ENCODE measurements around the gene PTK6.
"Not testable (repeated sequence)": the region's sequence is repeated elsewhere in the genome, so short reads cannot be mapped to it uniquely, and the experiment has no call there.

PTK6 gene

GRCh38 chr20:63491078-63491477, 46.1 kb downstream of the PTK6 start:
- no peak for DNase-seq

DNA sequence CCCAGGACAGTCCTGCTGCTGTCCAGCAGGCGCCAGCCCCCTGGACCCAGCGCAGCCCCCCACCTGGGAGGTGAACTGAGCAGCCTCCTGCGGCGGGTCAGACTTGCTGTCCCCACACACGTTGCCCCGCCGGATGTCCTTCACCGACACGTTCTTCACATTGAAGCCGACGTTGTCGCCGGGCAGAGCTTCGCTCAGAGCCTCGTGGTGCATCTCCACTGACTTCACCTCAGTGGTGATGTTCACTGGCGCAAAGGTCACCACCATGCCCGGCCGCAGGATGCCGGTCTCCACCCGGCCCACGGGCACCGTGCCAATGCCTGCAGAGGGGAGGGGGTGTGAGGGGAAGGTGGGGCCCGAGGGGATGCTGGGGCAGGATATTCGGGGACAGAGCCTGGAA, 46.8 kb downstream of the PTK6 start:
- no peak for DNase-seq

- no peak for DNase-seq
Observed at GRCh38 chr20:63488315-63489251, 48.6 kb downstream of the PTK6 start.

GRCh38 chr20:63487781-63488241, 49.4 kb downstream of the PTK6 start:
- no peak for DNase-seq

GRCh38 chr20:63487116-63487764, 49.9 kb downstream of the PTK6 start:
- no peak for DNase-seq

- DNase-seq, result no peak
Observed at GRCh38 chr20:63486300-63486855, 50.8 kb downstream of the PTK6 start.

DNA sequence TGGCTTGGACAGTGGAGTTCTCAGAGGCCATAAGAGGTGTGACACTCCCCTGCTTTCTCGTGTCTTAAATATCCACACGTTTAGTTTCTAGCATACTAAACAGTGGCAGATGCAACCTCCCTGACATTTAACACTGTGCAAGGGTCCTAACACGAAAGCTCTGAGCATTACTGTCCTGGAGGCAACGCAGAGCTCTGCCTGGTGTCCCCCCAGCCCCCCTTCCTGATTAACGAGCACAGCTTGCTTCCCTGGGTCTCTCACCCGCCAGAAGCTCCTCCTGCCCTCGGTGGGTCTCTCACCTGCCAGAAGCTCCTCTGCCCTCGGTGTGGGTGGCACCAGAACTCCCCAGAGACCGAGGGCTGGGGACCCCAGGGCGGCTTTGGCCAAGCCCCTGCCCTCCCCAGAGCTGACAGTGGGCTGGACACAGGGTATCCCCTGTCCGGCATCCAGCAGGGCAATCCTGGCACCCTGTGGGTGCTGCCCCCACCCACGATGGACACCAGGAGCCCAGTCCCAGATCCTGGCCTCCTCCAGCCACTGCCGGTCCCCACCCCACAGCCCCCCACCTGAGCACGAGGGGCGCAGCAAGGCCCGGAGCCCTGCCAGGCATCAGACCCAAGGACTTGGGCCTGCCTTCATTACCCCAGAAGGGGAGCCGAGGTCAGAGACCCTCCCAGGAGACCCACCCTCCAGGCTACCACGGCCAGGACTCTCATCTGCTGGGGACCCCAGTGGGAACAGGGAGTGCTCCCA, 52.3 kb downstream of the PTK6 start:
- no peak for DNase-seq

GRCh38 chr20:63484236-63484635, 52.9 kb downstream of the PTK6 start:
- DNase-seq, result no peak

GRCh38 chr20:63483834-63484233, 53.3 kb downstream of the PTK6 start:
- no peak for DNase-seq

- no peak for DNase-seq
Observed at GRCh38 chr20:63482021-63482587, 55.1 kb downstream of the PTK6 start.

DNA sequence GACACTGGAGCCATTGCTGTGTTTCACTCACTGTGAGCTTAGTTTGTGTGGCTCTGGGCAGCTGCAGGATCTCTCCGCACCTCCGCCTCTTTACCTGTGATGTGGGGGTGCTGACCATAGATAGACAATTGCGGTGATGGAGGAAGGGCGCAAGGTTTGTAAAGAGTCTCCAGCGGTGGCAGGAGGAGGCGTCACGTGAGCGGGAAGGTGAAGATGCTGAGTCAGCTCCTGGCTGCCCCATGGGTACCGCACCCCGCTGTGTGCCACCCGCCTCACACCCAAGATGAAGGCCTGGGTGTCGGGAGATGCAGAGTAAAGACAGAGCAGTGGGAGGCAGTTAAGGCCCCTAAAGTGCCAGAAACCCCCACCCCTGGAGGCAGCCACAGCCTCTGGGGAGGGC, 55.7 kb downstream of the PTK6 start:
- DNase-seq, result no peak

- DNase-seq, result not testable (repeated sequence)
Observed at GRCh38 chr20:63479695-63480419, 57.3 kb downstream of the PTK6 start.

DNA sequence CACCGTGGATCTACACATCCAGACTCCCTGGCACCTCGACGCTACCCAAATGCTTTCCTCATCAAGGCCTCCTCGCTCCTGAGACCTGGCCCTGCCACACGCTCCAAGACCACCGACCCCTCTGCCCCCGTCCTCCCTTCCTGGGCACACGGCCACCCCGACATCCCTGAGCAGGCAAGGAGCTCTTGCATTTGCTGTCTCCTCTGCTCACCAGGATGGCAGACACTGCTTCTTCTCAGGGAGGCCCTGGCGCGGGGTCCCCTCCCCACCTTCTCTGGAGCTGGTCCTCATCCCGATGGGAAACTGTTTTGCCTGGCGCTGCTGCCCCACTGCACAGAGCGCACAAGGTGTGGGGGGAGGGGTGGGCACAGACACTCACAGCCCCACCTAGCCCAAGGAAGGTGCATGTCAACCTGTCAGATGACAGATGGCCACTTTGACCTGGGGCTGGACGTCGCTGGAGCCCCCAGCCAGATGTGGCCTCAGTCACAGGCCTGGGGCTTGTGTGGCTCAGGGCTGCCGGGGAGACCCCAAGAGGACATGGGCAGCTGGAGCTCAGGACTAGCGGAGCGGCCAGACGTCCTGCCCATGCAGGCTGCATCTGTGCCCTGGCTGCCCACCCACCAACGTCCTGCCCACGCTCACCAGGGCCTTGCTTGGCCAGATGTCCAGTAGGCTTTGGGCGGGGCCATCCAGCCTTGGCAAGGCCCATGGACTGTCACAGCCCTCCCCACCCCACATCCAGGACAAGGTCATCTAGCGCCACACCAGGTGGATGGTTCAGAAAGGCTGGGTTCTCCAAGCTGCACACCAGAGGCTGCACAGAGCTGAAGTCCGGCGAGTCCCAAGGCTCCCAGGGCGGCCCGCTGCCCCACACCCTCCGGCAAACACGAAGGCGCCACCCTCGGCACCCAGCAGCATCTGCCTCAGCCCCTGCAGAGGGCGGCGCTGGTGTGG, 58.6 kb downstream of the PTK6 start:
- DNase-seq, result no peak
